Heart right ventricle (tissue), 16 donors: ENCODE results near the gene FRMD3. TPM values are rescaled to one million over a fixed set of nuclear protein-coding genes. Genes with fewer than 3 reads are reported as not detected.

Experiments
- ATAC-seq, 8 donors: fragments of 200-7000 bp; cut with Tn5 transposase; one replicate each; pipeline ENCODE4 v1.9.1; 2020; ENCODE audit warnings: mild to moderate bottlenecking in 8 of 8, moderate library complexity in 8 of 8, moderate number of reproducible peaks in 1 of 8
- DNase-seq, 2 donors: peaks; one replicate each; pipeline ENCODE4 v3.0.0-alpha.2; 2020
- H3K27ac ChIP-seq, 10 donors: fragments of 200-600 bp; sonication (generic) in 2 of 10; one replicate each; pipeline versions ENCODE4 v1.5.0 to v1.8.0; 2020 to 2022; ENCODE audit warnings: mild to moderate bottlenecking in 3 of 10
- H3K27me3 ChIP-seq, 7 donors: fragments of 200-600 bp; one replicate each; pipeline ENCODE4 v1.8.0; 2021 to 2022; ENCODE audit warnings: mild to moderate bottlenecking in 2 of 7
- H3K36me3 ChIP-seq, 9 donors: fragments of 200-600 bp; sonication (generic) in 1 of 9; one replicate each; pipeline versions ENCODE4 v1.5.0 to v1.8.0; 2020 to 2022; ENCODE audit warnings: mild to moderate bottlenecking in 2 of 9
- H3K4me1 ChIP-seq, 9 donors: fragments of 200-600 bp; sonication (generic) in 1 of 9; one replicate each; pipeline versions ENCODE4 v1.5.0 to v1.8.0; 2020 to 2022; ENCODE audit warnings: mild to moderate bottlenecking in 4 of 9
- H3K4me3 ChIP-seq, 10 donors: fragments of 200-600 bp; sonication (generic) in 2 of 10; one replicate each; pipeline versions ENCODE4 v1.5.0 to v1.8.0; 2020 to 2022; ENCODE audit warnings: mild to moderate bottlenecking in 7 of 10, moderate library complexity in 2 of 10
- H3K9me3 ChIP-seq, 11 donors: fragments of 200-600 bp in 10 of 11; sonication (generic) in 2 of 11; one replicate each; pipeline versions ENCODE4 v1.5.0 to v1.8.0; 2013 to 2022; ENCODE audit warnings: mild to moderate bottlenecking in 2 of 11, control low read depth in 1 of 11, moderate library complexity in 1 of 11
- WGBS, 2 donors: extraction: QIAGEN DNeasy Blood & Tissue Kit; methylation state at CpG; one replicate each; pipeline ENCODE4 v1.1.7; 2013; ENCODE audit warnings: inconsistent platforms in 1 of 2; 5-methylcytosine and 5-hydroxymethylcytosine counted together
- intact Hi-C, 10 donors: fragments of 100-400 bp; cut with DNase I; formaldehyde crosslinking; loops; one replicate each; pipeline versions ENCODE4 v1.11.1 to v1.14.2; 2022
- polyA plus RNA-seq, 2 donors: library from polyadenylated mRNA; stranded (reverse); fragments of 200-250 nt; gene quantifications; one replicate each; pipeline ENCODE4 v1.2.3, GENCODE V29; 2013
- total RNA-seq, 10 donors: library from RNA; stranded (reverse); fragmentation: NEBNext Ultra II Directional in 3 of 10; extraction: Animal tissue kit (Norgen Biotek cat#: 25700) in 3 of 10; gene quantifications; one replicate each; pipeline versions ENCODE4 v1.2.1 to v1.2.4, GENCODE V29; 2021 to 2023
- TF ChIP-seq, protein P1 (sequence below), 9 donors: fragments of 200-600 bp; sonication (generic) in 2 of 9; IDR thresholded peaks; one replicate each; pipeline versions ENCODE4 v1.5.0 to v1.8.0; 2021 to 2022; ENCODE audit warnings: antibody characterized with exemption in 9 of 9, mild to moderate bottlenecking in 5 of 9, moderate library complexity in 1 of 9
- donor health status: Arrhythmogenic right ventricular cardiomyopathy.
- donor health status: ischemic (EF 13 %, LVEDD 7.1; RV severe dilation, severe dysfunction).
- donor health status: healthy with polysubstance abuse.
- donor health status: DM: no; HTN: yes; CAD: no.
- donor health status: DM: no; HTN: no; CAD: no.
- donor health status: ischemic (EF 25% LVEDD 6.9; RV normal size, moderate dysfunction).
- donor health status: ischemic (EF 25% LVEDD 5.7; RV mildly dilated, moderate dysfunction).
- donor health status: healthy.
- donor health status: DM: yes; HTN: yes; CAD: no.
- donor health status: Ischemic cardiomyopathy.
- donor health status: ischemic (EF 35%, LVEDD 5.7; RV mildly dilated, moderate dysfunction).
- donor health status: nonischemic (EF 11% LVEDD 7.7; RV severe dilation, severe dysfunction).
- donor health status: DM: yes; HTN: yes; CAD: no.
- donor health status: PGD.
- donor health status: ischemic (EF 29% LVEDD 5.4; RV normal size, mild dysfunction).
- donor health status: nonischemic (EF 23%, LVEDD 6.1; RV moderate dilation, normal function).

The FRMD3 gene
- total and polyA plus RNA-seq, 12 donors, result 23.1 to 145 (median 98.8) TPM

- H3K4me3 ChIP-seq, result no peak overlapping the region
- ATAC-seq (no peak), DNase-seq (no peak)
- H3K36me3 ChIP-seq, result no peaks in the 10 kb centered on the region
- H3K27ac ChIP-seq, result no peak overlapping the region
- H3K9me3 ChIP-seq, result no peaks in the 10 kb centered on the region
- H3K27me3 ChIP-seq, result no peaks in the 10 kb centered on the region
- TF ChIP-seq, protein P1, sequence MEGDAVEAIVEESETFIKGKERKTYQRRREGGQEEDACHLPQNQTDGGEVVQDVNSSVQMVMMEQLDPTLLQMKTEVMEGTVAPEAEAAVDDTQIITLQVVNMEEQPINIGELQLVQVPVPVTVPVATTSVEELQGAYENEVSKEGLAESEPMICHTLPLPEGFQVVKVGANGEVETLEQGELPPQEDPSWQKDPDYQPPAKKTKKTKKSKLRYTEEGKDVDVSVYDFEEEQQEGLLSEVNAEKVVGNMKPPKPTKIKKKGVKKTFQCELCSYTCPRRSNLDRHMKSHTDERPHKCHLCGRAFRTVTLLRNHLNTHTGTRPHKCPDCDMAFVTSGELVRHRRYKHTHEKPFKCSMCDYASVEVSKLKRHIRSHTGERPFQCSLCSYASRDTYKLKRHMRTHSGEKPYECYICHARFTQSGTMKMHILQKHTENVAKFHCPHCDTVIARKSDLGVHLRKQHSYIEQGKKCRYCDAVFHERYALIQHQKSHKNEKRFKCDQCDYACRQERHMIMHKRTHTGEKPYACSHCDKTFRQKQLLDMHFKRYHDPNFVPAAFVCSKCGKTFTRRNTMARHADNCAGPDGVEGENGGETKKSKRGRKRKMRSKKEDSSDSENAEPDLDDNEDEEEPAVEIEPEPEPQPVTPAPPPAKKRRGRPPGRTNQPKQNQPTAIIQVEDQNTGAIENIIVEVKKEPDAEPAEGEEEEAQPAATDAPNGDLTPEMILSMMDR (IDR thresholded peaks at IDR 0.05), result no peak
- peaks cover 0 to 33% (median 9%) of the 10 kb centered on the region in 9 donors for H3K4me1 ChIP-seq
- 91 to 94% methylated on average over 3 of the region's 3 CpGs for WGBS, 2 donors
- intact Hi-C loops, result loop anchor here in 1 of 10 donors (10.0 kb wide), 2 partner anchors 54 to 114 kb away; partner anchors contain the start of gene FRMD3
Measured at GRCh38 chr9:83420486-83420885, 117.7 kb downstream of the FRMD3 start.

DNA sequence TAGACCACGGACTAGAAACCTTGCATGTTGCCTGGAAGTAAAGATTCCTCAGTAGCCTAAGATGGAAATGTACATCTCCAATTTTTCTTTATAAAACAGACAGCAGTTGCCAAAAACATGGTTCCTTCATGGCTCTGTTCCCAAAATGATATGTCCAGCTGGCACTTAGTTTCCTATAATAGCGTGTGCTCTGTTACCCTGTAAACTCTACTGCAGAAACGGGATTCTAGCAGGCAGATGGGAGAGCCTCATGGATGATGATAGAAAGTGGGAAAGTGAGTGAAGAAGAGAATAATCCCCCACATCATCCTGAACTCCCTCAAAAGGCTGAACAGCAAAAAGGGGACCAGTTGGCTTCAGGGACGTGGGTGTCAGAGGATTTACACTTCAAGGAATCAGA is 118.2 kb downstream of the FRMD3 start:
- DNase-seq, result no peak
- Histone ChIP-seq H3K36me3 (no peaks in the 10 kb centered on the region), H3K4me1 (peaks cover 0 to 29% (median 9%) of the 10 kb centered on the region in 9 donors), H3K9me3 (peaks cover 0 to 2% (median 0%) of the 10 kb centered on the region in 11 donors), H3K4me3 (no peak overlapping the region), H3K27ac (no peak overlapping the region), H3K27me3 (no peaks in the 10 kb centered on the region)
- intact Hi-C loops, result loop anchor here in 1 of 10 donors (10.0 kb wide), 2 partner anchors 55 to 115 kb away; partner anchors contain the start of gene FRMD3
- no peak for ATAC-seq
- 69 to 75% methylated on average over 4 of the region's 4 CpGs for WGBS, 2 donors
- TF ChIP-seq, protein P1 (IDR thresholded peaks at IDR 0.05), result no peak

- peaks cover 0 to 13% (median 0%) of the 10 kb centered on the region in 9 donors for H3K4me1 ChIP-seq
- intact Hi-C loops, result no loop called here
- ATAC-seq (no peak), DNase-seq (no peak)
- no peaks in the 10 kb centered on the region for H3K36me3 ChIP-seq
- no peak overlapping the region for H3K27ac ChIP-seq
- H3K9me3 ChIP-seq, result peaks cover 0 to 8% (median 0%) of the 10 kb centered on the region in 11 donors
- no peaks in the 10 kb centered on the region for H3K27me3 ChIP-seq
- TF ChIP-seq, protein P1 (IDR thresholded peaks at IDR 0.05), result no peak
- WGBS, 2 donors, result 97 to 98% methylated on average over 1 of the region's 1 CpG
- no peak overlapping the region for H3K4me3 ChIP-seq
Measured at GRCh38 chr9:83418283-83418682, 119.9 kb downstream of the FRMD3 start.

DNA sequence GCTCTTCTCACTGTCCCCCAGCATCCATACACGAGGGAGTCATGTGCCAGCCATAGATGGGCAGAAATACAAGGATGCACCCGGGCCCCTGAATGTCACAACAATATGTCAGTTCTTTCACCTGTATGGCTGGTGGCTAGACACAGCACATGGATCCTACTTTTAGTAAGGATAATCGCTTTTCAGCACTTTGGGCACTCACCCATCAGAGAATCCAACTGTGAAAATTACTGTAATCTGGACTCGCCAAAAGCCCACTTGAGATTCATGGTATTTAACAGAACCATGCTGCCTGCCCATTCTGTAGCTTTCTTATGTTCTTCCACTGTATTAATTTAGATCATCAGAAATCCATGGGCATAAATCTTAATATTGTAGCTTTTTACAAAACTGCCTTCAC is 124.8 kb downstream of the FRMD3 start:
- Histone ChIP-seq H3K27me3 (no peaks in the 10 kb centered on the region), H3K9me3 (peaks cover 0 to 9% (median 0%) of the 10 kb centered on the region in 11 donors), H3K4me1 (no peaks in the 10 kb centered on the region), H3K4me3 (no peak overlapping the region), H3K36me3 (no peaks in the 10 kb centered on the region), H3K27ac (no peak overlapping the region)
- ATAC-seq, result no peak
- 87 to 93% methylated on average over 4 of the region's 4 CpGs for WGBS, 2 donors
- intact Hi-C loops, result no loop called here
- no peak for DNase-seq
- TF ChIP-seq, protein P1 (IDR thresholded peaks at IDR 0.05), result no peak
